ENCODE data around the gene IZUMO2.

Gene IZUMO2

GRCh38 chr19:50202386-50202785 is 39.3 kb upstream of the IZUMO2 start:
- Histone ChIP-seq H3K27ac (ENCODE audit: low read length) (no peak overlapping the region), H3K9ac (ENCODE audit: low read length in 2 of 2) (no peak overlapping the region), H3K27me3 (ENCODE audit: control insufficient read depth in 1 of 2, insufficient read depth in 2 of 2, low read length in 2 of 2) (peaks cover 36 to 48% of the 10 kb centered on the region in 2 donors), H3K4me3 (ENCODE audit: low read length in 2 of 2) (no peak overlapping the region), H3K9me3 (ENCODE audit: control insufficient read depth in 2 of 2, low read length in 2 of 2) (no peaks in the 10 kb centered on the region), H3K36me3 (ENCODE audit: control insufficient read depth in 2 of 2, insufficient read depth in 2 of 2, low read length in 2 of 2) (no peaks in the 10 kb centered on the region), H3K4me1 (ENCODE audit: control insufficient read depth, insufficient read depth, low read length) (peaks cover 15% of the 10 kb centered on the region)

GRCh38 chr19:50199259-50199555 is 36.1 kb upstream of the IZUMO2 start:
- peaks cover 37 to 38% of the 10 kb centered on the region in 2 donors for H3K27me3 ChIP-seq (ENCODE audit: control insufficient read depth in 1 of 2, insufficient read depth in 2 of 2, low read length in 2 of 2)
- no peak overlapping the region for H3K9ac ChIP-seq (ENCODE audit: low read length in 2 of 2)
- no peaks in the 10 kb centered on the region for H3K36me3 ChIP-seq (ENCODE audit: control insufficient read depth in 2 of 2, insufficient read depth in 2 of 2, low read length in 2 of 2)
- no peaks in the 10 kb centered on the region for H3K9me3 ChIP-seq (ENCODE audit: control insufficient read depth in 2 of 2, low read length in 2 of 2)
- H3K4me3 ChIP-seq (ENCODE audit: low read length in 2 of 2) = no peak overlapping the region
- no peak overlapping the region for H3K27ac ChIP-seq (ENCODE audit: low read length)
- peaks cover 11% of the 10 kb centered on the region for H3K4me1 ChIP-seq (ENCODE audit: control insufficient read depth, insufficient read depth, low read length)

- H3K4me3 ChIP-seq (ENCODE audit: low read length in 2 of 2) = no peak overlapping the region
- H3K9ac ChIP-seq (ENCODE audit: low read length in 2 of 2) = no peak overlapping the region
Measured at GRCh38 chr19:50198431-50199258, 35.6 kb upstream of the IZUMO2 start.

GRCh38 chr19:50197348-50197747 is 34.3 kb upstream of the IZUMO2 start:
- H3K4me3 ChIP-seq (ENCODE audit: low read length in 2 of 2) = no peak overlapping the region
- H3K4me1 ChIP-seq (ENCODE audit: control insufficient read depth, insufficient read depth, low read length) = peaks cover 6% of the 10 kb centered on the region
- H3K9ac ChIP-seq (ENCODE audit: low read length in 2 of 2) = no peak overlapping the region
- H3K9me3 ChIP-seq (ENCODE audit: control insufficient read depth in 2 of 2, low read length in 2 of 2) = no peaks in the 10 kb centered on the region
- peaks cover 22 to 34% of the 10 kb centered on the region in 2 donors for H3K27me3 ChIP-seq (ENCODE audit: control insufficient read depth in 1 of 2, insufficient read depth in 2 of 2, low read length in 2 of 2)
- H3K36me3 ChIP-seq (ENCODE audit: control insufficient read depth in 2 of 2, insufficient read depth in 2 of 2, low read length in 2 of 2) = no peaks in the 10 kb centered on the region
- no peak overlapping the region for H3K27ac ChIP-seq (ENCODE audit: low read length)

More at GRCh38 chr19:50198431-50199258, 35.6 kb upstream of the IZUMO2 start:
- no peaks in the 10 kb centered on the region for H3K36me3 ChIP-seq (ENCODE audit: control insufficient read depth in 2 of 2, insufficient read depth in 2 of 2, low read length in 2 of 2)
- H3K4me1 ChIP-seq (ENCODE audit: control insufficient read depth, insufficient read depth, low read length) = peaks cover 7% of the 10 kb centered on the region
- H3K9me3 ChIP-seq (ENCODE audit: control insufficient read depth in 2 of 2, low read length in 2 of 2) = no peaks in the 10 kb centered on the region
- H3K27me3 ChIP-seq (ENCODE audit: control insufficient read depth in 1 of 2, insufficient read depth in 2 of 2, low read length in 2 of 2) = peaks cover 33 to 36% of the 10 kb centered on the region in 2 donors
- no peak overlapping the region for H3K27ac ChIP-seq (ENCODE audit: low read length)

GRCh38 chr19:50196322-50196932 is 33.3 kb upstream of the IZUMO2 start:
- Histone ChIP-seq H3K9ac (ENCODE audit: low read length in 2 of 2) (no peak overlapping the region), H3K27me3 (ENCODE audit: control insufficient read depth in 1 of 2, insufficient read depth in 2 of 2, low read length in 2 of 2) (peaks cover 14 to 29% of the 10 kb centered on the region in 2 donors), H3K36me3 (ENCODE audit: control insufficient read depth in 2 of 2, insufficient read depth in 2 of 2, low read length in 2 of 2) (no peaks in the 10 kb centered on the region), H3K4me1 (ENCODE audit: control insufficient read depth, insufficient read depth, low read length) (peaks cover 6% of the 10 kb centered on the region), H3K4me3 (ENCODE audit: low read length in 2 of 2) (no peak overlapping the region), H3K9me3 (ENCODE audit: control insufficient read depth in 2 of 2, low read length in 2 of 2) (no peaks in the 10 kb centered on the region), H3K27ac (ENCODE audit: low read length) (no peak overlapping the region)

- H3K9ac ChIP-seq (ENCODE audit: low read length in 2 of 2) = no peak overlapping the region
- no peaks in the 10 kb centered on the region for H3K9me3 ChIP-seq (ENCODE audit: control insufficient read depth in 2 of 2, low read length in 2 of 2)
- H3K27ac ChIP-seq (ENCODE audit: low read length) = no peak overlapping the region
- peaks cover 10 to 22% of the 10 kb centered on the region in 2 donors for H3K27me3 ChIP-seq (ENCODE audit: control insufficient read depth in 1 of 2, insufficient read depth in 2 of 2, low read length in 2 of 2)
- no peak overlapping the region for H3K4me3 ChIP-seq (ENCODE audit: low read length in 2 of 2)
- no peaks in the 10 kb centered on the region for H3K36me3 ChIP-seq (ENCODE audit: control insufficient read depth in 2 of 2, insufficient read depth in 2 of 2, low read length in 2 of 2)
- peaks cover 6% of the 10 kb centered on the region for H3K4me1 ChIP-seq (ENCODE audit: control insufficient read depth, insufficient read depth, low read length)
Measured at GRCh38 chr19:50195224-50195623, 32.1 kb upstream of the IZUMO2 start.

GRCh38 chr19:50192463-50193211 is 29.6 kb upstream of the IZUMO2 start:
- H3K9me3 ChIP-seq (ENCODE audit: control insufficient read depth in 2 of 2, low read length in 2 of 2) = peaks cover 0 to 3% of the 10 kb centered on the region in 2 donors
- H3K27me3 ChIP-seq (ENCODE audit: control insufficient read depth in 1 of 2, insufficient read depth in 2 of 2, low read length in 2 of 2) = peaks cover 10 to 18% of the 10 kb centered on the region in 2 donors

GRCh38 chr19:50191216-50191615 is 28.1 kb upstream of the IZUMO2 start:
- Histone ChIP-seq H3K9ac (ENCODE audit: low read length in 2 of 2) (no peak overlapping the region), H3K9me3 (ENCODE audit: control insufficient read depth in 2 of 2, low read length in 2 of 2) (peaks cover 0 to 3% of the 10 kb centered on the region in 2 donors), H3K4me3 (ENCODE audit: low read length in 2 of 2) (no peak overlapping the region), H3K27me3 (ENCODE audit: control insufficient read depth in 1 of 2, insufficient read depth in 2 of 2, low read length in 2 of 2) (peaks cover 7 to 16% of the 10 kb centered on the region in 2 donors), H3K27ac (ENCODE audit: low read length) (no peak overlapping the region), H3K36me3 (ENCODE audit: control insufficient read depth in 2 of 2, insufficient read depth in 2 of 2, low read length in 2 of 2) (no peaks in the 10 kb centered on the region), H3K4me1 (ENCODE audit: control insufficient read depth, insufficient read depth, low read length) (no peaks in the 10 kb centered on the region)

More at GRCh38 chr19:50192463-50193211, 29.6 kb upstream of the IZUMO2 start:
- Histone ChIP-seq H3K36me3 (ENCODE audit: control insufficient read depth in 2 of 2, insufficient read depth in 2 of 2, low read length in 2 of 2) (no peaks in the 10 kb centered on the region), H3K4me3 (ENCODE audit: low read length in 2 of 2) (no peak overlapping the region), H3K9ac (ENCODE audit: low read length in 2 of 2) (no peak overlapping the region), H3K4me1 (ENCODE audit: control insufficient read depth, insufficient read depth, low read length) (no peaks in the 10 kb centered on the region), H3K27ac (ENCODE audit: low read length) (no peak overlapping the region)

GRCh38 chr19:50190439-50190891 is 27.4 kb upstream of the IZUMO2 start:
- H3K27me3 ChIP-seq (ENCODE audit: control insufficient read depth in 1 of 2, insufficient read depth in 2 of 2, low read length in 2 of 2) = peaks cover 5 to 11% of the 10 kb centered on the region in 2 donors
- H3K4me3 ChIP-seq (ENCODE audit: low read length in 2 of 2) = no peak overlapping the region
- no peaks in the 10 kb centered on the region for H3K4me1 ChIP-seq (ENCODE audit: control insufficient read depth, insufficient read depth, low read length)
- H3K9me3 ChIP-seq (ENCODE audit: control insufficient read depth in 2 of 2, low read length in 2 of 2) = peaks cover 0 to 3% of the 10 kb centered on the region in 2 donors
- H3K9ac ChIP-seq (ENCODE audit: low read length in 2 of 2) = no peak overlapping the region
- no peak overlapping the region for H3K27ac ChIP-seq (ENCODE audit: low read length)
- no peaks in the 10 kb centered on the region for H3K36me3 ChIP-seq (ENCODE audit: control insufficient read depth in 2 of 2, insufficient read depth in 2 of 2, low read length in 2 of 2)

- Histone ChIP-seq H3K27me3 (ENCODE audit: control insufficient read depth in 1 of 2, insufficient read depth in 2 of 2, low read length in 2 of 2) (peaks cover 3 to 7% of the 10 kb centered on the region in 2 donors), H3K4me1 (ENCODE audit: control insufficient read depth, insufficient read depth, low read length) (no peaks in the 10 kb centered on the region), H3K36me3 (ENCODE audit: control insufficient read depth in 2 of 2, insufficient read depth in 2 of 2, low read length in 2 of 2) (no peaks in the 10 kb centered on the region), H3K4me3 (ENCODE audit: low read length in 2 of 2) (no peak overlapping the region), H3K9ac (ENCODE audit: low read length in 2 of 2) (no peak overlapping the region), H3K27ac (ENCODE audit: low read length) (no peak overlapping the region), H3K9me3 (ENCODE audit: control insufficient read depth in 2 of 2, low read length in 2 of 2) (peaks cover 0 to 3% of the 10 kb centered on the region in 2 donors)
Measured at GRCh38 chr19:50189331-50189730, 26.2 kb upstream of the IZUMO2 start.

Measured in stomach smooth muscle (tissue), 2 donors.